Stimulated activated CD8-positive, alpha-beta memory T cell treated with anti-CD3 and anti-CD28 coated beads, Interleukin-12 subunit alpha, Interleukin-12 subunit beta, amount 100 ng/mL, for 4 hours (primary cell): ENCODE measurements around the gene P2RX4.
"Not testable (repeated sequence)": the region's sequence is repeated elsewhere in the genome, so short reads cannot be mapped to it uniquely, and the experiment has no call there.

Source experiments
- DNase-seq: peaks from one replicate; pipeline ENCODE4 v3.0.0-alpha.2; 2020; ENCODE audit warnings: low read depth

Gene P2RX4

GRCh38 chr12:121278169-121279070 is 68.5 kb downstream of the P2RX4 start:
- no peak for DNase-seq

GRCh38 chr12:121279071-121279375 is 69.1 kb downstream of the P2RX4 start:
- no peak for DNase-seq

GRCh38 chr12:121279507-121279915 is 69.6 kb downstream of the P2RX4 start:
- DNase-seq: no peak

GRCh38 chr12:121280531-121280930 is 70.6 kb downstream of the P2RX4 start:
- DNase-seq: not testable (repeated sequence)

GRCh38 chr12:121281116-121281515 is 71.2 kb downstream of the P2RX4 start:
- DNase-seq: not testable (repeated sequence)

- no peak for DNase-seq
These were observed 72.3 kb downstream of the P2RX4 start for GRCh38 chr12:121282072-121282742.

- not testable (repeated sequence) for DNase-seq
These were observed 73.0 kb downstream of the P2RX4 start for GRCh38 chr12:121282910-121283309.

- no peak for DNase-seq
These were observed 73.5 kb downstream of the P2RX4 start for GRCh38 chr12:121283388-121283787.
